ENCODE data around the gene NDUFA13. TPM values are rescaled to one million over a fixed set of nuclear protein-coding genes. Genes with fewer than 3 reads are reported as not detected.

The NDUFA13 gene
- total RNA-seq, 1 donor from 2014 or later = 278 TPM

- peak overlapping the region; percentile 25 for H3K4me3 Mint-ChIP-seq (ENCODE audit: unreplicated experiment)
- H3K9me3 Mint-ChIP-seq (ENCODE audit: unreplicated experiment) = no peaks in the 10 kb centered on the region
- TF ChIP-seq CTCF (IDR thresholded peaks at IDR 0.05; ENCODE audit: unreplicated experiment) = peak; percentile 91
- H3K27ac Mint-ChIP-seq (ENCODE audit: unreplicated experiment) = peak overlapping the region; percentile 94
- peaks cover 23% of the 10 kb centered on the region for H3K4me1 Mint-ChIP-seq (ENCODE audit: unreplicated experiment)
- peaks cover 12% of the 10 kb centered on the region for H3K36me3 Mint-ChIP-seq (ENCODE audit: low read depth, unreplicated experiment)
- DNase-seq (ENCODE audit: low spot score) = peak; percentile 80
- peaks cover 18% of the 10 kb centered on the region for H3K27me3 Mint-ChIP-seq (ENCODE audit: unreplicated experiment)
Observed at GRCh38 chr19:19490214-19490968, 25.6 kb upstream of the NDUFA13 start.

- Mint-ChIP-seq H3K4me1 (ENCODE audit: unreplicated experiment) (peaks cover 23% of the 10 kb centered on the region), H3K36me3 (ENCODE audit: low read depth, unreplicated experiment) (peaks cover 12% of the 10 kb centered on the region), H3K4me3 (ENCODE audit: unreplicated experiment) (no peak overlapping the region), H3K27ac (ENCODE audit: unreplicated experiment) (no peak overlapping the region), H3K27me3 (ENCODE audit: unreplicated experiment) (peaks cover 17% of the 10 kb centered on the region), H3K9me3 (ENCODE audit: unreplicated experiment) (no peaks in the 10 kb centered on the region)
- TF ChIP-seq CTCF (IDR thresholded peaks at IDR 0.05; ENCODE audit: unreplicated experiment) = no peak
- no peak for DNase-seq (ENCODE audit: low spot score)
Observed at GRCh38 chr19:19491321-19492025, 24.6 kb upstream of the NDUFA13 start.

- DNase-seq (ENCODE audit: low spot score) = no peak
- no peak overlapping the region for H3K27ac Mint-ChIP-seq (ENCODE audit: unreplicated experiment)
- TF ChIP-seq CTCF (IDR thresholded peaks at IDR 0.05; ENCODE audit: unreplicated experiment) = no peak
- H3K4me1 Mint-ChIP-seq (ENCODE audit: unreplicated experiment) = peaks cover 23% of the 10 kb centered on the region
- peaks cover 20% of the 10 kb centered on the region for H3K27me3 Mint-ChIP-seq (ENCODE audit: unreplicated experiment)
- no peak overlapping the region for H3K4me3 Mint-ChIP-seq (ENCODE audit: unreplicated experiment)
- H3K36me3 Mint-ChIP-seq (ENCODE audit: low read depth, unreplicated experiment) = peaks cover 15% of the 10 kb centered on the region
- H3K9me3 Mint-ChIP-seq (ENCODE audit: unreplicated experiment) = no peaks in the 10 kb centered on the region
Observed at GRCh38 chr19:19492026-19492610, 23.9 kb upstream of the NDUFA13 start.

GRCh38 chr19:19493841-19494546, 22.0 kb upstream of the NDUFA13 start:
- H3K9me3 Mint-ChIP-seq (ENCODE audit: unreplicated experiment) = no peaks in the 10 kb centered on the region
- no peak for DNase-seq (ENCODE audit: low spot score)
- no peak overlapping the region for H3K27ac Mint-ChIP-seq (ENCODE audit: unreplicated experiment)
- peaks cover 20% of the 10 kb centered on the region for H3K36me3 Mint-ChIP-seq (ENCODE audit: low read depth, unreplicated experiment)
- H3K27me3 Mint-ChIP-seq (ENCODE audit: unreplicated experiment) = peaks cover 24% of the 10 kb centered on the region
- no peak overlapping the region for H3K4me3 Mint-ChIP-seq (ENCODE audit: unreplicated experiment)
- peaks cover 9% of the 10 kb centered on the region for H3K4me1 Mint-ChIP-seq (ENCODE audit: unreplicated experiment)
- TF ChIP-seq CTCF (IDR thresholded peaks at IDR 0.05; ENCODE audit: unreplicated experiment) = no peak

Data from endothelial cell (in vitro differentiated cells).